Esophagus squamous epithelium (tissue), 4 donors: ENCODE measurements around the gene CNOT2.

Experiments
- CTCF ChIP-seq, 6 experiments: fragments of 450-650 bp in 4 of 6; fragments of 200-600 bp in 2 of 6; sonication (generic) in 2 of 6; IDR thresholded peaks; one replicate each; pipeline ENCODE4 v1.5.1; 2016 to 2019; ENCODE audit warnings: antibody characterized with exemption in 6 of 6, mild to moderate bottlenecking in 4 of 6, moderate library complexity in 4 of 6
- POLR2A ChIP-seq, 4 donors: fragments of 450-650 bp; IDR thresholded peaks; one replicate each; pipeline ENCODE4 v1.6.1; 2017; ENCODE audit warnings: antibody characterized with exemption in 4 of 4, mild to moderate bottlenecking in 4 of 4, moderate library complexity in 3 of 4

GRCh38 chr12:70365648-70366518 is 122.7 kb downstream of the CNOT2 start, which contains the start of gene KCNMB4:
- TF ChIP-seq CTCF (IDR thresholded peaks at IDR 0.05), result no peak
- no peak for TF ChIP-seq POLR2A (IDR thresholded peaks at IDR 0.05)
